ENCODE data around the gene TSC22D4.

The TSC22D4 gene

DNA sequence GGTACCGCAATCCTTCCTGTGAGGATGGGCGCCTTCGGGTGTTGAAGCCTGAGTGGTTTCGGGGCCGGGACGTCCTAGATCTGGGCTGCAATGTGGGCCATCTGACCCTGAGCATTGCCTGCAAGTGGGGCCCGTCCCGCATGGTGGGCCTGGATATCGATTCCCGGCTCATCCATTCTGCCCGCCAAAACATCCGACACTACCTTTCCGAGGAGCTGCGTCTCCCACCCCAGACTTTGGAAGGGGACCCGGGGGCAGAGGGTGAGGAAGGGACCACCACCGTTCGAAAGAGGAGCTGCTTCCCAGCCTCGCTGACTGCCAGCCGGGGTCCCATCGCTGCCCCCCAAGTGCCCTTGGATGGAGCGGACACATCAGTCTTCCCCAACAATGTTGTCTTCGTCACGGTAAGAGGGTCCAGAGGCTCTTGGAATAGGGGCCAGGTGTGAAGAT lies 47.7 kb downstream of the TSC22D4 start:
- H3K27ac ChIP-seq: peak overlapping the region; percentile 100
- TF ChIP-seq, protein P1, sequence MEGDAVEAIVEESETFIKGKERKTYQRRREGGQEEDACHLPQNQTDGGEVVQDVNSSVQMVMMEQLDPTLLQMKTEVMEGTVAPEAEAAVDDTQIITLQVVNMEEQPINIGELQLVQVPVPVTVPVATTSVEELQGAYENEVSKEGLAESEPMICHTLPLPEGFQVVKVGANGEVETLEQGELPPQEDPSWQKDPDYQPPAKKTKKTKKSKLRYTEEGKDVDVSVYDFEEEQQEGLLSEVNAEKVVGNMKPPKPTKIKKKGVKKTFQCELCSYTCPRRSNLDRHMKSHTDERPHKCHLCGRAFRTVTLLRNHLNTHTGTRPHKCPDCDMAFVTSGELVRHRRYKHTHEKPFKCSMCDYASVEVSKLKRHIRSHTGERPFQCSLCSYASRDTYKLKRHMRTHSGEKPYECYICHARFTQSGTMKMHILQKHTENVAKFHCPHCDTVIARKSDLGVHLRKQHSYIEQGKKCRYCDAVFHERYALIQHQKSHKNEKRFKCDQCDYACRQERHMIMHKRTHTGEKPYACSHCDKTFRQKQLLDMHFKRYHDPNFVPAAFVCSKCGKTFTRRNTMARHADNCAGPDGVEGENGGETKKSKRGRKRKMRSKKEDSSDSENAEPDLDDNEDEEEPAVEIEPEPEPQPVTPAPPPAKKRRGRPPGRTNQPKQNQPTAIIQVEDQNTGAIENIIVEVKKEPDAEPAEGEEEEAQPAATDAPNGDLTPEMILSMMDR (conservative IDR thresholded peaks at IDR 0.05): no peak

DNA sequence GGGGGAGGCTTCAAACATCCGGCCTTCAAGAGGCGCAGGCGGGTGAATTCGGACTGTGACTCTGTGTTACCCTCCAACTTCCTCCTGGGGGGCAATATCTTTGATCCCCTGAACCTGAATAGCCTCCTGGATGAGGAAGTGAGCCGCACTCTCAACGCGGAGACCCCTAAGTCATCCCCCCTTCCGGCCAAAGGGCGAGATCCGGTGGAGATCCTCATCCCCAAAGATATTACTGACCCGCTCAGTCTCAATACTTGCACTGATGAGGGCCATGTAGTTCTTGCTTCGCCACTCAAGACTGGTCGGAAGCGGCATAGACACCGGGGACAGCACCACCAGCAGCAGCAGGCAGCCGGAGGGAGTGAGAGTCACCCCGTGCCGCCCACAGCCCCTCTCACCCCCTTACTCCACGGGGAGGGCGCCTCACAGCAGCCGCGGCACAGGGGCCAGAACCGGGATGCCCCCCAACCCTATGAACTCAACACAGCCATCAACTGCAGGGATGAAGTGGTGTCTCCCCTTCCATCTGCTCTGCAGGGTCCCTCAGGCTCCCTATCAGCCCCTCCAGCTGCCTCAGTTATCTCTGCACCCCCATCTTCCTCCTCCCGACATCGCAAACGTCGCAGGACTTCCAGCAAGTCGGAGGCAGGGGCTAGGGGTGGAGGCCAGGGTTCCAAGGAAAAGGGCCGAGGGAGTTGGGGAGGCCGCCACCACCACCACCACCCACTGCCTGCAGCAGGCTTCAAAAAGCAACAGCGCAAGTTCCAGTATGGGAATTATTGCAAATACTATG lies 48.3 kb downstream of the TSC22D4 start:
- TF ChIP-seq, protein P1 (conservative IDR thresholded peaks at IDR 0.05): no peak
- H3K27ac ChIP-seq: peak overlapping the region; percentile 100

DNA sequence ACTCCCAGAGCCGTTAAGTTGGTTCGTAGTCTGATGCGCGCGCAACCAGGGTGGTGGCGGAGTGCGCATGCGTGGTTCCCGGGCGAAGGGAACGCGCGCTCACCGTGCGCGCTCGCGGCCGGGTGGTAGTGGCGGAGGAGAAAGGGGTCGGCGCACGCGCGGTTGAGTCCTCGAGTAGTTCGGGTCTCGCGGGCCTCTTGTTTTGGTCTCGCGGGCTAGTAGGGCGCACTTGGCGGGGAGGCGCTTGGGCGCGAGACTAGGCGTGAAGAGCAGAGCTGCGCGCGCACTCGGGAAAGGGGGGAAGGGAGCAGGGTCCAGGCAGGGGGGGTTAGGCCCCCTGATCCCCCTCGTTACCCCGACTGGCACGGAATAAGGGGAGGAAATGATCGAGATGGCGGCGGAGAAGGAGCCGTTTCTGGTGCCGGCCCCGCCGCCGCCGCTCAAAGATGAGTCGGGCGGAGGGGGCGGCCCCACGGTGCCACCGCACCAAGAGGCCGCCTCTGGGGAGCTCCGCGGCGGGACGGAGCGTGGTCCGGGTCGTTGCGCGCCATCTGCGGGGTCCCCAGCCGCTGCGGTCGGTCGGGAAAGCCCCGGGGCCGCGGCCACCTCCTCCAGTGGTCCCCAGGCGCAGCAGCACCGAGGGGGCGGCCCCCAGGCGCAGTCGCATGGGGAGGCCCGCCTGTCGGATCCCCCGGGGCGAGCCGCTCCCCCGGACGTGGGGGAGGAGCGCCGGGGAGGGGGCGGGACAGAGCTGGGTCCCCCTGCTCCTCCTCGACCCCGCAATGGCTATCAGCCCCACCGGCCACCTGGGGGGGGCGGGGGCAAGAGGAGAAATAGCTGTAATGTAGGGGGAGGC lies 49.1 kb downstream of the TSC22D4 start, which contains the start of gene MEPCE:
Gene MEPCE, plus strand, starts transcription at position 195 of the 856 bp plus-strand sequence. Its CDS starts 188 bp downstream, at position 383.
- TF ChIP-seq, protein P1 (conservative IDR thresholded peaks at IDR 0.05): no peak
- peak within 1 kb of the TSS; percentile 100 for H3K27ac ChIP-seq

DNA sequence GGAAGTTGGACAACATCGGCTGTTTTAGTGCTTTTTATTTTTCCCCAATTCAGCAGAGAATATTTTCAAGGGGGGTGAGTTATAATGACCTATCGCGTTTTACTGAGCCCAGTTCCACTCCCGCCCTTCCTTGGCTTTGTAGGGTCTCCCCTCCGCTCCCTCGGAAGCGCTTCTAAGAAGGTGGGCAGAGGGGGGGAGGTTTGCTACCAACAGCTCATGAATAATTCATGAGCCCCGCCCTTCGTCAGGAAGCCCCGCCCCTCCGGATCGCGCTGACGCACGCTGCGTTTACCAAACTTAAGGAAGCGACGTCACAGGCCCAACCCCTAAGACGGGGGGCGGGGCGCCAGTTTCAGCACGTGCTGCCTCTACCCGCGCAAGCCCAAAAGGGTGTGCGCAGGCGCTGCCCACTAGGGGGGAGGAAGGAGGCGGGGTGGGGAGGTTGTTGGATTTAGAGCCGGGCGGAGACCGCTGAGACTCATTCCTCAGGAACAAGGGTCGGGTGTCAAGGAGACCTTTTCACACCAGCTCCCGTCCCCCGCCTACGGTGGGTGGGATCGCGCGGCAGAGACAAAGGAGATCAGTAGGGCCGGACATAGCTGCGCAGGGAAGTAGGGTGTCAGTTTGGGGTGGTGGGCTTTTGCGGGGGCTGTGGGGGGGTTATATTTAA lies 49.9 kb downstream of the TSC22D4 start:
- TF ChIP-seq, protein P1 (conservative IDR thresholded peaks at IDR 0.05): no peak
- peak overlapping the region; percentile 100 for H3K27ac ChIP-seq

DNA sequence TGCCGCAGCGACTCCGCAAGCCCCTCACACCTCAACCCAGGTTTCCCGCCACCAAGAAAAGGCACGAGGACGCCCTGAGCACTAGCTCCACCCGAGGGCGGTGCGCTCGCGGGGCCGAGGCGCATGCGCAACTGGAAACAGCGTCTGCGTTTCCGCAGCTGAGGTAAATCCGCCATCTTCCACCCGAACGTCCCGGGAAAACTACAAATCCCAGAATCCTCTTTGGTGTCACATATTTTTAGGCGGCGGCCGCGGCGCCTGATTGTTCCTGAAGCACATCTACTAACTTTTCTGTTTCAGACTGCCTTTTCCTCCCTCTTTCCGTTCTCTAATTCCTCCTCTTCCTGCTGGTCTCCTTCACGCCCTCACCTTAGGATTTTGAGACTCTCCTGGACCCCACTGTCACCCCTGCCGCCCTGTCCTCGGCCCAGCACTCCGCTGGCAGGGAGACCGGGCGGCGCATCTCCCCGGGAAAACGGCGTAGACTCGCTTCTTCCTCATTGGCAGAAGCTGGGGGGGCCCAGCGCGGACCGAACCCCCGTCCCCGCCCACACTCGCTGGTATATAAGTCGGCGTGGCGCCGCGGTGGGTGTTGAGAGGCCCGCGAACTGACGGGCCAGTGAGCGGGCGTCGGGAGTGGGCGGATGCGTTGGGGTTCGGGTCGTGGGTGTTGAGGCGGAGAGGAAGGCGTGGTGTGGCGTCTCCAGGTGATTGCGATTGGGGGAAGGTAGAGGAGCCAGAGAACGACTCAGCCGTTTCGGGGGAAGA lies 50.6 kb downstream of the TSC22D4 start, which contains the start of gene ZCWPW1:
Gene ZCWPW1, minus strand, starts transcription at position 505 of the 768 bp plus-strand sequence. CDS start 8,054 bp downstream, outside the sequence.
- H3K27ac ChIP-seq: peak within 1 kb of the TSS; percentile 100
- TF ChIP-seq, protein P1 (conservative IDR thresholded peaks at IDR 0.05): no peak; the same call in 1 of the 2 replicates

DNA sequence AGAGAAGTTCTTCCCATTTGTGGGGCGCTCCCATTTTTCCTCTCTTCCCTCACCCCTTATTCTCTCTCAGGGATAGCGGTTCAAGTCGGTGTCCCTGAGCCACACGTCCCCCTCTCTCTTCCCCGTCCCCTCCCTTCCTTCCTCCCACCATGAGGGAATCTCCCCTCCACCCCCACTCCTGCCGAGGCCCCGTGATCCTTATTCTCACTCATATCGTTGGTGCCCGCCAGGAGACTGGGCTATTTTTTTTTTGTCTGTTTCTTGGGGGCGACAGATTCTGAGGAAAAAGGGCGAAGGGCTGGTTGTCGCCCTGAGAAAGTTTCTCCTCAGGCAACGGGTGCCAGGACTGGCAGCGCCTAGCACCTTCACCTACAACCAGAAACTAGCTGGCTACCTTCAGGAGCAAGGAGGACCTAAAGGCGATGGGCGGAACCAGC lies 51.2 kb downstream of the TSC22D4 start:
- TF ChIP-seq, protein P1 (conservative IDR thresholded peaks at IDR 0.05): no peak
- peak overlapping the region; percentile 100 for H3K27ac ChIP-seq

Data from VCaP (cell line).